ENCODE data around the gene BEND3.

The BEND3 gene

GRCh38 chr6:107077710-107078109, 37.6 kb downstream of the BEND3 start:
- Histone ChIP-seq H3K36me3 (replicated peaks; ENCODE audit: low read depth, low read length) (no peaks in the 10 kb centered on the region), H4K20me1 (ENCODE audit: insufficient read depth, low read length) (no peaks in the 10 kb centered on the region), H3K27ac (ENCODE audit: low read length) (no peak overlapping the region), H3K9me3 (ENCODE audit: insufficient read depth, low read length) (no peaks in the 10 kb centered on the region), H2AFZ (ENCODE audit: low read depth, low read length) (no peak overlapping the region), H3K79me2 (ENCODE audit: low read length) (no peaks in the 10 kb centered on the region), H3K9ac (ENCODE audit: low read length) (no peak overlapping the region), H3K4me1 (ENCODE audit: low read length) (peaks cover 19% of the 10 kb centered on the region), H3K27me3 (ENCODE audit: low read depth, low read length) (no peaks in the 10 kb centered on the region), H3K4me3 (ENCODE audit: low read length) (no peak overlapping the region), H3K4me2 (ENCODE audit: low read length) (no peak overlapping the region)
- TF ChIP-seq EZH2phosphoT487 (IDR thresholded peaks at IDR 0.05; ENCODE audit: low read depth) (no peak), CTCF (IDR thresholded peaks at IDR 0.05; ENCODE audit: low read depth, low read length) (no peak)

DNA sequence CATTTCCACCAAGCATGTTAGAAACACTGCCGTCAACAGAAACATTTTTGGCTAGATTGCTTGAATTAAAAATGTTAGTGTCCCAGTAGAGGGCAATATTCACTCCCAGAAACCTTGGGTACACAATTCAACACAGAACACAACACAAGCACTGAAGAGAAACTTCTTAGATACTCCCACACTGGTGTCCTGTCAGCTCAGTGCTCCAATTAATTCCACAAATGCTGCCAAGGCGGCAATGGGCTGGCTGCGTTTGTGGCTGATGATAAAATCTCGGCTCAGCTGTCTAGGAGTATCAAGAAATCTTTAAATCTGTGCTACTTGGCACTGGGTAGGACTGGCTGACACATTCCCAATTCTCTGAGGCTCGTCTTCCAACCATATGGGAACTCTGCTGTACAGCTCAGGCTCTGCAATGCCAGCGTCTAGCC, 39.3 kb downstream of the BEND3 start:
- Histone ChIP-seq H3K36me3 (replicated peaks; ENCODE audit: low read depth, low read length) (no peaks in the 10 kb centered on the region), H3K79me2 (ENCODE audit: low read length) (no peaks in the 10 kb centered on the region), H3K4me1 (ENCODE audit: low read length) (peaks cover 8% of the 10 kb centered on the region), H4K20me1 (ENCODE audit: insufficient read depth, low read length) (no peaks in the 10 kb centered on the region), H2AFZ (ENCODE audit: low read depth, low read length) (no peak overlapping the region), H3K9ac (ENCODE audit: low read length) (no peak overlapping the region), H3K27me3 (ENCODE audit: low read depth, low read length) (no peaks in the 10 kb centered on the region), H3K27ac (ENCODE audit: low read length) (no peak overlapping the region), H3K4me3 (ENCODE audit: low read length) (no peak overlapping the region), H3K4me2 (ENCODE audit: low read length) (0 out of 2 replicates have a peak overlapping the region, but pooled peaks have one; percentile 1), H3K9me3 (ENCODE audit: insufficient read depth, low read length) (no peaks in the 10 kb centered on the region)
- TF ChIP-seq CTCF (IDR thresholded peaks at IDR 0.05; ENCODE audit: low read depth, low read length) (peak; percentile 48), EZH2phosphoT487 (IDR thresholded peaks at IDR 0.05; ENCODE audit: low read depth) (no peak)

DNA sequence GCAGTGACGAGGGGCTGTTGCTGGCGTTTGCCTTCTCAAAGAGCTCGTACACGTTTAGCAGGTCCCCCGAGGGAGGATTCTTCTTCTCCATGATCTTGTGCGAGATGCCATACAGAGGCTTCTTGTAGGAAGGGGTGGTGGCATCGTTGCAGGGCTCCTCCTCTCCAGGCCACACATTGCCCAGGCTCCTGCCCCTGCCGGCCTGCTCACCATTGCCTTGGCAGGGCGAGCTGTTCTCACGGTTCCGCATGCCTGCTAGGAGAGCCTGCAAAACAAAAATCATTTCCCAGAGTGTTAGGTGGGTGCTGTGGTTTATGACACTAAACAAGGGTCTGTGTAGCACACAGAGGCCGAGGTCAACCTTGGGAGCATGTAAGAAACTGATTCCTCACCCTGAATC, 44.6 kb downstream of the BEND3 start:
- H3K4me3 ChIP-seq (ENCODE audit: low read length) = no peak overlapping the region
- no peak overlapping the region for H2AFZ ChIP-seq (ENCODE audit: low read depth, low read length)
- TF ChIP-seq EZH2phosphoT487 (IDR thresholded peaks at IDR 0.05; ENCODE audit: low read depth) (no peak), CTCF (IDR thresholded peaks at IDR 0.05; ENCODE audit: low read depth, low read length) (no peak)
- H3K9ac ChIP-seq (ENCODE audit: low read length) = no peak overlapping the region
- peaks cover 4% of the 10 kb centered on the region for H3K4me1 ChIP-seq (ENCODE audit: low read length)
- no peaks in the 10 kb centered on the region for H3K36me3 ChIP-seq (replicated peaks; ENCODE audit: low read depth, low read length)
- no peak overlapping the region for H3K27ac ChIP-seq (ENCODE audit: low read length)
- H4K20me1 ChIP-seq (ENCODE audit: insufficient read depth, low read length) = no peaks in the 10 kb centered on the region
- H3K9me3 ChIP-seq (ENCODE audit: insufficient read depth, low read length) = no peaks in the 10 kb centered on the region
- no peak overlapping the region for H3K4me2 ChIP-seq (ENCODE audit: low read length)
- H3K27me3 ChIP-seq (ENCODE audit: low read depth, low read length) = no peaks in the 10 kb centered on the region
- no peaks in the 10 kb centered on the region for H3K79me2 ChIP-seq (ENCODE audit: low read length)

GRCh38 chr6:107069631-107070548, 45.4 kb downstream of the BEND3 start:
- H3K9ac ChIP-seq (ENCODE audit: low read length) = no peak overlapping the region
- H3K79me2 ChIP-seq (ENCODE audit: low read length) = no peaks in the 10 kb centered on the region
- no peaks in the 10 kb centered on the region for H4K20me1 ChIP-seq (ENCODE audit: insufficient read depth, low read length)
- H3K27me3 ChIP-seq (ENCODE audit: low read depth, low read length) = no peaks in the 10 kb centered on the region
- H3K4me1 ChIP-seq (ENCODE audit: low read length) = no peaks in the 10 kb centered on the region
- H3K4me2 ChIP-seq (ENCODE audit: low read length) = no peak overlapping the region
- H3K9me3 ChIP-seq (ENCODE audit: insufficient read depth, low read length) = no peaks in the 10 kb centered on the region
- no peaks in the 10 kb centered on the region for H3K36me3 ChIP-seq (replicated peaks; ENCODE audit: low read depth, low read length)
- no peak overlapping the region for H3K4me3 ChIP-seq (ENCODE audit: low read length)
- TF ChIP-seq CTCF (IDR thresholded peaks at IDR 0.05; ENCODE audit: low read depth, low read length) = no peak
- TF ChIP-seq EZH2phosphoT487 (IDR thresholded peaks at IDR 0.05; ENCODE audit: low read depth) = no peak
- no peak overlapping the region for H3K27ac ChIP-seq (ENCODE audit: low read length)
- no peak overlapping the region for H2AFZ ChIP-seq (ENCODE audit: low read depth, low read length)
